Adrenal gland (tissue), 12 donors: ENCODE measurements around the gene NR1H2. TPM values are rescaled to one million over a fixed set of nuclear protein-coding genes. Genes with fewer than 3 reads are reported as not detected.
A peak's percentile ranks its signal among the peaks of the same experiment; 100 is the strongest.
"Not testable (repeated sequence)": the region's sequence is repeated elsewhere in the genome, so short reads cannot be mapped to it uniquely, and the experiment has no call there.

ENCODE experiments used
- DNase-seq, 7 donors: peaks; one replicate each; pipeline ENCODE4 v3.0.0-alpha.2; 2019 to 2020
- H3K27ac ChIP-seq, 5 donors: fragments of 200-600 bp; sonication (generic) in 4 of 5; 1 replicate in 3 of 5; 2 replicates in 2 of 5; pipeline versions ENCODE4 v1.5.1 to v1.8.0; 2016 to 2020; ENCODE audit warnings: mild to moderate bottlenecking in 1 of 5
- H3K27me3 ChIP-seq: fragments of 200-600 bp; 2 replicates; pipeline ENCODE4 v1.8.0; 2021
- H3K36me3 ChIP-seq, 2 donors: fragments of 200-600 bp; replicated peaks in 1 of 2; 1 replicate in 1 of 2; 2 replicates in 1 of 2; pipeline versions ENCODE4 v1.5.1 to v1.8.0; 2018 to 2022
- H3K4me1 ChIP-seq, 2 donors: fragments of 200-600 bp; replicated peaks in 1 of 2; 1 replicate in 1 of 2; 2 replicates in 1 of 2; pipeline versions ENCODE4 v1.5.1 to v1.8.0; 2018 to 2021
- H3K4me3 ChIP-seq, 4 donors: fragments of 200-600 bp; sonication (generic) in 3 of 4; one replicate each; pipeline ENCODE4 v1.5.1; 2016 to 2018
- H3K9me3 ChIP-seq, 3 donors: fragments of 200-600 bp; sonication (generic) in 1 of 3; replicated peaks in 1 of 3; 1 replicate in 2 of 3; 2 replicates in 1 of 3; pipeline versions ENCODE4 v1.5.1 to v1.8.0; 2016 to 2021
- POLR2A ChIP-seq, 2 donors: fragments of 450-650 bp; IDR thresholded peaks; one replicate each; pipeline ENCODE4 v1.6.1; 2017; ENCODE audit warnings: antibody characterized with exemption in 2 of 2, mild to moderate bottlenecking in 2 of 2, moderate library complexity in 1 of 2
- WGBS, 4 donors: extraction: QIAGEN DNeasy Blood & Tissue Kit in 2 of 4; methylation state at CpG; one replicate each; pipeline versions ENCODE4 v1.1.5 to v1.1.7; 2013 to 2017; 5-methylcytosine and 5-hydroxymethylcytosine counted together
- intact Hi-C, 2 donors: fragments of 100-400 bp; cut with DNase I; formaldehyde crosslinking; loops; one replicate each; pipeline versions ENCODE4 v1.14.1 to v1.15.0; 2022 to 2023
- polyA plus RNA-seq, 3 donors: library from polyadenylated mRNA; stranded (reverse); fragments of 200-250 nt in 2 of 3; fragments of 350-450 nt in 1 of 3; fragmentation: Illumina TruSeq in 1 of 3; extraction: RNeasy Lipid Tissue Mini Kit (QIAGEN cat#74804) in 1 of 3; gene quantifications; one replicate each; pipeline ENCODE4 v1.2.3, GENCODE V29; 2013 to 2014
- total RNA-seq, 9 donors: library from RNA; depleted of rRNA in 4 of 9; stranded (reverse); fragments of >200 nt in 4 of 9; fragments of 120-200 nt in 1 of 9; fragmentation: NEBNext Ultra II Directional in 1 of 9; extraction: Animal tissue kit (Norgen Biotek cat#: 25700) in 1 of 9; gene quantifications; one replicate each; pipeline versions ENCODE4 v1.1.0 to v1.2.4, GENCODE V29; 2013 to 2023
- TF ChIP-seq, protein P1 (sequence below), 6 experiments: fragments of 450-650 bp in 4 of 6; fragments of 200-600 bp in 2 of 6; sonication (generic) in 1 of 6; IDR thresholded peaks; 1 replicate in 5 of 6; 2 replicates in 1 of 6; pipeline versions ENCODE4 v1.5.1 to v1.8.0; 2016 to 2021; ENCODE audit warnings: antibody characterized with exemption in 6 of 6, mild to moderate bottlenecking in 2 of 6, moderate library complexity in 1 of 6
- donor health status: healthy with polysubstance abuse.
- donor health status: Bipolar disorder and iron deficiency.
- donor health status: DM: yes; HTN: yes; CAD: no.
- donor health status: DM: no; HTN: no; CAD: no.
- donor health status: DM: no; HTN: no; CAD: no.
- donor health status: DM: yes; HTN: yes; CAD: no.

NR1H2 gene
- total and polyA plus RNA-seq, 12 donors = 16.5 to 148 (median 99.3) TPM

DNA sequence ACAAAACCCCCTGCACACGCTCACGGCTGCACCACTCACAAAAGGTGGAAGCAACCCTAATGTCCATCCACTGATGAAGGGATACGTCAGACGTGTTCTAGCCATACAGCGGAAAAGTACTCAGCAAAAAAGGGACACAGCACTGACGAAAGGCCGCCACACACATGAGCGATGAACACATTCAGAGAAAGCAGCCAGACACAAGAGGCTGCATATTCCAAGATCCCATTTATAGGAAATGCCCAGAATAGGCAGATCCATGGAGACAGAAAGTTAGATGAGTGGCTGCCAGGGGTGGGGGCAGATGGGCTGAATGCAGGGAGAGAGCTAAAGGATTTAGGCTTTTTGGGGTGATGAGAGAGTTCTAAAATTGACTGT lies 11.6 kb downstream of the NR1H2 start:
- Histone ChIP-seq H3K27me3 (no peaks in the 10 kb centered on the region), H3K27ac (peak overlapping the region in 1 of 5 donors; percentile 67), H3K36me3 (peaks cover 0 to under 1% of the 10 kb centered on the region in 2 donors), H3K4me3 (no peak overlapping the region), H3K9me3 (no peaks in the 10 kb centered on the region), H3K4me1 (peaks cover 8 to 17% of the 10 kb centered on the region in 2 donors)
- intact Hi-C loops = no loop called here
- no peak for DNase-seq
- WGBS, 4 donors = 91 to 96% (median 93%) methylated on average over 8 of the region's 8 CpGs
- TF ChIP-seq POLR2A (IDR thresholded peaks at IDR 0.05) = no peak
- TF ChIP-seq, protein P1, sequence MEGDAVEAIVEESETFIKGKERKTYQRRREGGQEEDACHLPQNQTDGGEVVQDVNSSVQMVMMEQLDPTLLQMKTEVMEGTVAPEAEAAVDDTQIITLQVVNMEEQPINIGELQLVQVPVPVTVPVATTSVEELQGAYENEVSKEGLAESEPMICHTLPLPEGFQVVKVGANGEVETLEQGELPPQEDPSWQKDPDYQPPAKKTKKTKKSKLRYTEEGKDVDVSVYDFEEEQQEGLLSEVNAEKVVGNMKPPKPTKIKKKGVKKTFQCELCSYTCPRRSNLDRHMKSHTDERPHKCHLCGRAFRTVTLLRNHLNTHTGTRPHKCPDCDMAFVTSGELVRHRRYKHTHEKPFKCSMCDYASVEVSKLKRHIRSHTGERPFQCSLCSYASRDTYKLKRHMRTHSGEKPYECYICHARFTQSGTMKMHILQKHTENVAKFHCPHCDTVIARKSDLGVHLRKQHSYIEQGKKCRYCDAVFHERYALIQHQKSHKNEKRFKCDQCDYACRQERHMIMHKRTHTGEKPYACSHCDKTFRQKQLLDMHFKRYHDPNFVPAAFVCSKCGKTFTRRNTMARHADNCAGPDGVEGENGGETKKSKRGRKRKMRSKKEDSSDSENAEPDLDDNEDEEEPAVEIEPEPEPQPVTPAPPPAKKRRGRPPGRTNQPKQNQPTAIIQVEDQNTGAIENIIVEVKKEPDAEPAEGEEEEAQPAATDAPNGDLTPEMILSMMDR (IDR thresholded peaks at IDR 0.05) = no peak

DNA sequence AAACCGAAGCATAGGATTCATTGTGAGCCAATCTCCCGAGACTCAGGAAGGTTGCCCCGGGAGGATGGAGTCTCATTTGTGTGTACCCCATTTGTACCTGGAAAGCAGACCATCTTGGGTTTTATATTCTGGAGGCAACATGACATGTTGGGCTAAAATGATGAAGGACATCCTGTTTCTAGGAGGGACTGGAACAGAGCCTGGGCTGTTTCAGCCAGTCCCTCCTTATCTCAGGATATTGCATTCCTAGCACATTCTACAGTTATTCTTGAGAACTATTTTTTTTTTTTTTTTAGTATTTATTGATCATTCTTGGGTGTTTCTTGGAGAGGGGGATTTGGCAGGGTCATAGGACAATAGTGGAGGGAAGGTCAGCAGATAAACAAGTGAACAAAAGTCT lies 14.0 kb downstream of the NR1H2 start:
- H3K4me3 ChIP-seq, H3K27ac ChIP-seq, H3K4me1 ChIP-seq, DNase-seq, H3K36me3 ChIP-seq, intact Hi-C loops, H3K27me3 ChIP-seq, H3K9me3 ChIP-seq: not testable (repeated sequence)
- 67 to 89% (median 87%) methylated on average over 3 of the region's 3 CpGs for WGBS, 4 donors

DNA sequence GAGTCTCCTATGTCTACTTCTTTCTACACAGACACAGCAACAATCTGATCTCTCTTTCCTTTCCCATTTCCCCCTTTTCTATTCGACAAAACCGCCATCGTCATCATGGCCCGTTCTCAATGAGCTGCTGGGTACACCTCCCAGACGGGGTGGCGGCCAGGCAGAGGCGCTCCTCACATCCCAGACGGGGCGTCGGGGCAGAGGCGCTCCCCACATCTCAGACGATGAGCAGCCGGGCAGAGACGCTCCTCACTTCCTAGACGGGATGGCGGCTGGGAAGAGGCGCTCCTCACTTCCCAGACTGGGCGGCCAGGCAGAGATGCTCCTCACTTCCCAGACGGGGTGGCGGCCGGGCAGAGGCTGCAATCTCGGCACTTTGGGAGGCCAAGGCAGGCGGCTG lies 14.7 kb downstream of the NR1H2 start:
- intact Hi-C loops = not testable (repeated sequence)
- WGBS, 4 donors = 93 to 97% (median 94%) methylated on average over 16 to 22 of the region's 23 CpGs

GRCh38 chr19:50392759-50393158 lies 16.5 kb downstream of the NR1H2 start:
- H3K9me3 ChIP-seq = no peaks in the 10 kb centered on the region
- no peak for DNase-seq
- no peak overlapping the region for H3K4me3 ChIP-seq
- H3K36me3 ChIP-seq = no peaks in the 10 kb centered on the region
- no peaks in the 10 kb centered on the region for H3K4me1 ChIP-seq
- no peak overlapping the region for H3K27ac ChIP-seq
- WGBS, 4 donors = 94 to 98% (median 97%) methylated on average over 5 of the region's 5 CpGs
- no peak for TF ChIP-seq POLR2A (IDR thresholded peaks at IDR 0.05)
- TF ChIP-seq, protein P1 (IDR thresholded peaks at IDR 0.05) = no peak
- intact Hi-C loops = no loop called here
- H3K27me3 ChIP-seq = no peaks in the 10 kb centered on the region

More for the DNA sequence above, 14.7 kb downstream of the NR1H2 start:
- H3K4me3 ChIP-seq, H3K36me3 ChIP-seq, H3K27me3 ChIP-seq, DNase-seq, H3K9me3 ChIP-seq, H3K4me1 ChIP-seq: not testable (repeated sequence)
- H3K27ac ChIP-seq = peak overlapping the region in 1 of 5 donors; percentile 55

- H3K36me3 ChIP-seq = no peaks in the 10 kb centered on the region
- no peak overlapping the region for H3K27ac ChIP-seq
- H3K9me3 ChIP-seq = no peaks in the 10 kb centered on the region
- H3K4me1 ChIP-seq = no peaks in the 10 kb centered on the region
- H3K27me3 ChIP-seq = no peaks in the 10 kb centered on the region
- no peak for DNase-seq
- no peak for TF ChIP-seq POLR2A (IDR thresholded peaks at IDR 0.05)
- TF ChIP-seq, protein P1 (IDR thresholded peaks at IDR 0.05) = no peak
- intact Hi-C loops = no loop called here
- no peak overlapping the region for H3K4me3 ChIP-seq
- 88 to 98% (median 94%) methylated on average over 4 of the region's 4 CpGs for WGBS, 4 donors
These were observed 17.3 kb downstream of the NR1H2 start for GRCh38 chr19:50393589-50393988.
